Measurements from ENCODE around the gene XPC. TPM values are rescaled to one million over a fixed set of nuclear protein-coding genes. Genes with fewer than 3 reads are reported as not detected.

XPC gene
- polyA plus RNA-seq, 12 donors: 15.9 to 38.1 (median 21.5) TPM; not detected in 1

DNA sequence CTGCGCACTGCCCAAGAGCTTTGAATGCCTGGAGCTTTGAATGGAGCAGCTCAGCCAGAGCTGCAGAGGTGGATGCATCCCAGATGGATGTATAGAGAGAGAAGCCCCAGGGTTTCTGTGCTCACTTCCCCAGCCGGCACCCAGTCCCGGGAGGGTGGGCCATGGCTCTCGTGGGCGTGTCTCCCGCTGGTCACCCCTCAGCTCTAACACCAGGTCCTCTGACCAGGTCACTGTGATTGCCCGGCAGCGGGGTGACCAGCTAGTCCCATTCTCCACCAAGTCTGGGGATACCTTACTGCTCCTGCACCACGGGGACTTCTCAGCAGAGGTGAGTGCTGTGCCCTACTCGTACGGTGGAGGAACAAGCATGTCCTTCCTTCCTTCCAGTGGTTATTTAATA, 42.8 kb downstream of the XPC start:
- no peak for DNase-seq

DNA sequence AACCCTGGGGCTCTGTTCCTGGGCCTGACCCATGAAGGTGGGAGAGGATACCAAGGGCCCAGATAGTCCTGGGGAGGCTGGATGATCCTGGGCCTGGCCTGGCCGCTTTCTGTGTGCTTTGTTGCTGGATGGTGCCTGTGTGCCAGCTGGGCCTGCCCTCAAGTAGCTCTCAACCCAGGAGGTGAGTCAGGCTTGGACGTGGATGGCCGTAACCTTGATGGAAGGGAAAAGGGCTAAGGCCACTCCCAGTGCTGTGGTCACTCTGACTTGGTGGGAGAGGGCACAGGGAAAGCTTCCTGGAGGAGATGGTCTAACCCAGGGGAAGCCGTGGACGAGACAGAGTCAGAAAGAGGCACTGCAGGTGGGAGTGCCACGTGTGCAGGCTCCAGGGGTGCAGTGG, 44.1 kb downstream of the XPC start:
- DNase-seq: no peak

DNA sequence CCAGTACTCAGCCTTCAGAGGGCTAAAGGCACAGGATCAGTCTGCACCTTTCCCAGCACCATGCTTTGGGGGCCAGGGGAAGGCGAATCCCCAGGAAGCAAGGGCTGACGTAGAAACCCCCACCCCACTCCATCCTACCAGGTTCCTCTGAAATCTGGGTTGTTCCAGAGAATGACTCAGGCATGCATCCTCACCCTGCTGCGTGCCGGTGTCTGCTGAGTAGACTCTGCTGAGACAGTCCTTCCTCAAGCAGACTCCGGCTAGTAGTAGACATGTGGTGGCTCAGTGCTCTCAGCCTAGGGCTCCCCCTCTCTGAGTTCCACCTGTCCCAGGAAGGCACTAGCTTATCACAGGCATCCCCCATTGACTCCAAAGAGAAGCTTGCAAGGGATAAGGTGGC, 44.5 kb downstream of the XPC start:
- DNase-seq: no peak

DNA sequence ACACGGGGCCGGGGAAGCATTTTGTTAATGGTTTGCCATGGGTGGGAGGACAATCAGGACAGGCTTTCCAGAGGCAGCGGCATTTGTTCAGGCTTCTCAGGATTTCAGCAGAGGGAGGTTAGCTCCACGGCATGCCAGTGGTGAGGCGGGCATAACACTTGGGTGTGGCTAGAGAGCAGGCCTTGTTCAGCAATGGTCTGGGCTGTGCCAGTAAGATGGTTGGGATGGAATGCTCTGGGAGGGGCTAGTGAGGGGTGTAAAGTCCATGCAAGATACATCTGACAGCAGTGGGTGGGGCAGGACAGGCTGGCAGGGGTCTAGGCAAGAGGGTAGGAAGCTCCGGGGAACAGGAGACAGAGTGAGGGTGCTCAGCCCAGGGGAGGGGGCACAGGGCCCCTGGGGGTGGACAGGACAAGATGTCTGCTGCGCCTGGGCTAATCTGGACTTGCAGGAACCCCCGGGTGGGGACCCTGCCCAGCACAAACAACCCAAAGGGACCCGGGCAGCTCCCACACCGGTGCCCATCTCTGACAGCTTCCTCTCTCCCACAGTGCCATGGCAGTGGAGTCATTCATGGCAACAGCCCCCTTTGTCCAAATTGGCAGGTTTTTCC, 45.1 kb downstream of the XPC start:
- DNase-seq: no peak

DNA sequence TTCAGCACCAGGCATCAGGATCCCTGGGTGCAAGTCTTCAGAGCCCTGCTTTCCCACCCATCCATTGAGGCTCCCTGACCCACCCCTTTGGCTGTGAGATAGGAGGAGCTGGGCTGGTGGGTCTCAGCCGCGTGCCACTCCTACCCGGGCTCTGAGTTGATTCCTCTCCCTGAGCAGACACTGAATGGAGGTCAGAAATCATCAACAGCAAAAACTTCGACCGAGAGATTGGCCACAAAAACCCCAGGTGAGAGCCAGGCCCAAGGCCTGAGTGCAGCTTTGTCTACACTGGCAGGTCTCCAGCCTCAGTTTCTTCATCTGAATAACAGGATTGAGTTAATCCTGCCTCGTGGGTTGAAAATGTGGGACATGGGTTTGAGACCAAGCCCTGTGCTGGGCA, 45.7 kb downstream of the XPC start:
- no peak for DNase-seq

DNA sequence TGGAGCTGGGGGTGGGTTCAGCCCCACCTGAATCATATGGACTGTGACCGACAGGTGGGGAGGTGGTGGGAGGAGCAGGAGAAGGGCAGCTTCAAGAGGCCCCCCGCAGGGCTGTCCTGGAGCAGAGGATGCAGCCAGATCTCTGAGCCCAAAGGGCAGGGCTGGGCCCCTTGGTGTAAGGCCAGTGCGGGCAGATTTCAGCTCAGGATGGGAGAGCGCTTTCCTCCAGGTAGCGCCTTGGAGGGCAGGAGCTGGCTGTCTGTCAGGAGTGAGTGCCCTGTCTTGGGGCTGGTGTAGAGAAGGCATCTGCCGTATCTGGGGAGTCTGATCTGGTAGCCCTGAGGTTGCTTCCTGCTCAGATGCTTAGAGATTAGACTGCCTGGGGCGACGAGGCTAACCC, 46.3 kb downstream of the XPC start:
- DNase-seq: no peak

DNA sequence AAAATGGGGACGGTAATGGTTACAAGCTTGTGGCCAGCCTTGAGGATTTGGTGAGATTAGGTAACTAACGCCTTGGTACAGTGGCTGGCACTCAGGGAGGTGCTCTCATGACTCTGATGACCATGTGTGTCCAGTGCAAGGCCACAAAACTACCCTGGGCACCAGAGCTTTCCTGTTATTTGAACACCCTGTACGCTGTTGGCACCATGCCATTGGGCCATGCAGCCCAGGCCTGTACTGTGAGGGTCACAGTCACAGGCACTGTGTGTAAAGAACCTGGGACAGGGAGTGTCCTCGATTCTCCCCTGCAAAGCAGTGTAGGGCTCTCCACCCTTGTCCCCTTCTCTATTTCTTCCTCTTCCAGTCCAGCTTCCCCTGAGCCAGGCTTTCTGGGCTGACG, 47.3 kb downstream of the XPC start:
- no peak for DNase-seq

DNA sequence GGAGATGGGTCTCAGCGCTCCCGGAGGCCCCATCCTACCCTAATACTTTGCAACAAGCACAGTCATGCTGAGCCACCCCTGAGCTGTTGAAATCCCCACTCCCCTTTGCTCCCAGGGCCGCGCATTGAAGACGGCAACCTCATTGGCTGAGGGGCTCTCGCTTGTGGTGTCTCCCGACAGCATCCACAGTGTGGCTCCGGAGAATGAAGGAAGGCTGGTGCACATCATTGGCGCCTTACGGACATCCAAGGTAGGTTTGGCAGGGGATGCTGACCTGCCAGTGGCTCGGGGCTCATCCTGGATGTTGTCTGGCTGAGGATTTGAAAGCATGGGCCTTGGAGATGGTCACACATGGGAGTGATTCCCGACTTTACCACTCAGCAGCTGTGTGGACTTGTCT, 47.7 kb downstream of the XPC start:
- no peak for DNase-seq

DNA sequence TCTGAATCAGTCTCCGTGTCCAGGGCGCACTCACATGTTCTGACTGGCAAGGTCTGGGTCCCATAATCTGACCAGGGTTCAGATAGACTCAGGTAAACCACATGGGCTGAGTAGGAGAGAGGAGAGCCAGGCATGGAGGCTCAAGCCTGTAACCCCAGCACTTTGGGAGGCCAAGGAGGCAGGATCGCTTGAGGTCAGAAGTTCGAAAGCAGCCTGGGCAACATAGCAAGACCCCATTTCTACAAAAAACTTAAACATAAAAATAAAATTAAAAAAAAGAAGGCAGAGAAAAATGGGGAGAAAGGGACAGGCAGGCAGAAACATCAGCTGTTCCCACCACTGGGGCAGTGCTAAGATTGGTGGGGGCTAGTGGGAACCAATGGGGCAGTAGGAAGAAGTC, 48.2 kb downstream of the XPC start:
- DNase-seq: no peak

DNA sequence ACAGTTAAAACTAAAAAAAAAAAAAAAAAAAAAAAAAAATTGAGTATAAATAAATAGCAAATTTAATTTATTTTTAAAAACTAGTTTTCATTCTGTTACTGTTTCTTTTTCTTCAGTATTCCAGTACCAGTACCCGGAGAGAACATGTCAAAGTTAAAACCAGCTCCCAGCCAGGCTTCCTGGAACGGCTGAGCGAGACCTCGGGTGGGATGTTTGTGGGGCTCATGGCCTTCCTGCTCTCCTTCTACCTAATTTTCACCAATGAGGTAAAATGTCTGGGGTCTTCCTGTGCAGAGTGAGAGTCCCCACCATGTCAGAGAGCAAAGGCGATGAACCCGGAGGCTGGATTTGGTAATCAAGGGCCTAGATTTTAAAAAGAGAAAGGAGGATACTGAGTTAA, 49.1 kb downstream of the XPC start:
- no peak for DNase-seq

DNA sequence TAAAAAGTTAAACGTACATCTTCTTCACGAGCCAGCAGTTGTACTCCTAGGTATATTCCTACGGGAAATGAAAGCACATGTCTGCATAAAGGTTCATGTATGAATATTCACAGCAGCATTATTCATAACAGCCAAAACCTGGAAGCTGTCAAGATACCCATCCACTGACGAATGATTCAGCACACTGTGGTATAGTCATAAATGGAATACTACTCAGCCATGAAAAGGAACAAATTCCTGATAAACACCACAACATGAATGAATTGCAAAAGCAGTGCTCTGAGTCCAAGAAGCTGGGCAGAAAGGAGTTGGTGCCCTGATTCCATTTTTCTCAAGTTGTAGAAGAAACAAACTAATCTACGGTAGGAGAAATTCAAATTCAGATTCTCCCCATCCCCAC, 49.7 kb downstream of the XPC start:
- DNase-seq: no peak

DNA sequence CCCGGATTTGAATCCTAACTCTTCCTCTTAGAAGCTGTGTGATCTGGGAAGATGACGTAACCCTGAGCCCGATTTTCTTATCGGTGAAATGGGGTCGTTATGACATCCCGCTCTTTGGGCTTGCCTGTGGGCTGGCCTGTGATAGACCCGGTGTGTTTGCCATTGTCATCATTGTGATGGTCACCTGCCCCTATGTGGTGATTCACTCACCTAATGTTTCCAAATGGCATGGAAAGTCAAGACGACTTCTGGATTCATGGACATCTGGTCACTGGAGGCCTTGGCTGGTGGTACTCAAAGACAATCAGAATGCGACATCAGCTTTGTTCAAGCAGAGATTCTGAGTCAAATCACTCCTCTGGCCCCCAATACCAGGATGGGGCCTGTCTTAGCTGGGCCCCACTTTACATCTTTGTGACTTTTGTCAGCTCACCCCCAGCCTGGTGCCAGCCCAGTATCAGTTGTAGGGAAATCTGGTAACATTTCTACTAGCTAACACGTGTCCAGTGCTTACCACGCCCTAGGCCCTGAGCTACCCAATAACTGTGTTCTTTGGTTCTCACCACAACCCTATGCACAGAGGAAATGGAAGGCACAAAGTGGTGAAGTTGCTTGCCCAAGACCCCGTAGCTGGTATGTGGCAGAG, 50.8 kb downstream of the XPC start:
- no peak for DNase-seq

DNA sequence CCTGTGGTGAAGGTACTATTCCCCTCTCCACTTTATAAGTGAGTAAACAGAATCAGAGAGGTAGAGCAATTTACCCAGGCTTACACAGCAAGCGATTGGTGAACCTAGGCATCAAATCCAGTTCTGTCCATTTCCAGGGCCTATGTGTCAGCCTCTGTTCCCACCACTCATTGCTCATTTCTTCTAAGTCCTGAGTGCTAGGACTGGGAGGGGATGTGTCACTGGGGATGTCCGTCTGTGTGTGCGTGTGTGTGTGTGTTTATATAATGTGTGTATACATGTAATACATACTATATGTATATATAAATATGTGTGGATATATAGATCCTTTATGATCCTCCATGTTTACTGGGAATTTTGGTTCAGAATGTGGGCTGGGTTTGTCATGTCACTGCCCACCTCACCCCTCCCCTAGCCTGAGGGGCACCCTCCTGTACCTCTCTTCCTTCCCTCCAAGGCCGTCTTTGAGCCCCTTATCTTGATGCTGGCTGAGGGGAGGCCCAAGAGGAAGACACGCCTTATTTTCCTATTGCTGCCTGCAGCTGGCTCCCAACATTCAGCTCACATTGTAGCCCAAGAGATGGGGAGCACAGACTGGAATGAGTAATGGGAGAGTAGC, 51.4 kb downstream of the XPC start:
- no peak for DNase-seq

DNA sequence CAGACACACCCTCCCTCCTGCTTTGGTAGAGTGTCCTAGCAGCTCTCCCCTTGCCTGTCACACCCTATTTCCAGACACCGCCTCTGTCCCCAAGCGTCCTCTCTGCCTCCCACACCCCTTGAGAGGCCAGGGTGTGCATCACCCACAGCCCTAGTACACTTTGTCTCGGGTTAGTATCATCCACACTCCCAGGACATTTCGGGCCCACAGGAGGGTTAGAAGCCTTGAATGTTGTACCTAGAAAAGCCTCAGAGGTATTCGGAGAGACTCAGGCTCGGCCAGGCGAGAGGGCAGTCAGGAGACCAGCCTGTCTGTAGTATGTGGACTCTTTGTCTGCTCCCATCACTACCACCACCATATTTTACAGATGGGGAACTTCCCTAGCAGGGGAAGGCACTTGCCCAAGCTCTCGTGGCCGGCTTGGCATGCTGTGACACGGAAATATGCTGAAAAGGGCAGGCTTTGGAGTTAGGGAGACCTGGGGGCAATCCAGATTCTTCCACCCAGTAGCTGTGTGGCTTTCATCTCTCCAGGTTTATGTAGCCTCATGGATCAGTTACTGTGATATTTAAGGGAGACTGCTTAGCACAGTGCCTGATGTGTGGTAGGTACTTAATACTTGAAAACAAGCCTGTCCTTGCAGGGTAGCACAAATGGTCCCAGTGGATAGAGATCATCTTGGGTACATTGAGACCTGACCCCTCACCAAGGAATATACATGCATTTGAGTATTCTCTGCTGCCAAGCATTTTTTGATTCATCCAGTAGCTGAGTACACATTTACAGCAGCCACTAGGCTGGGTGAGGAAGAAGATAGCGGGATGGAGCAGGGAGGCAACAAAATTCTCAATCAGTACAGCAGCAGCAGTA, 52.1 kb downstream of the XPC start:
- no peak for DNase-seq

DNA sequence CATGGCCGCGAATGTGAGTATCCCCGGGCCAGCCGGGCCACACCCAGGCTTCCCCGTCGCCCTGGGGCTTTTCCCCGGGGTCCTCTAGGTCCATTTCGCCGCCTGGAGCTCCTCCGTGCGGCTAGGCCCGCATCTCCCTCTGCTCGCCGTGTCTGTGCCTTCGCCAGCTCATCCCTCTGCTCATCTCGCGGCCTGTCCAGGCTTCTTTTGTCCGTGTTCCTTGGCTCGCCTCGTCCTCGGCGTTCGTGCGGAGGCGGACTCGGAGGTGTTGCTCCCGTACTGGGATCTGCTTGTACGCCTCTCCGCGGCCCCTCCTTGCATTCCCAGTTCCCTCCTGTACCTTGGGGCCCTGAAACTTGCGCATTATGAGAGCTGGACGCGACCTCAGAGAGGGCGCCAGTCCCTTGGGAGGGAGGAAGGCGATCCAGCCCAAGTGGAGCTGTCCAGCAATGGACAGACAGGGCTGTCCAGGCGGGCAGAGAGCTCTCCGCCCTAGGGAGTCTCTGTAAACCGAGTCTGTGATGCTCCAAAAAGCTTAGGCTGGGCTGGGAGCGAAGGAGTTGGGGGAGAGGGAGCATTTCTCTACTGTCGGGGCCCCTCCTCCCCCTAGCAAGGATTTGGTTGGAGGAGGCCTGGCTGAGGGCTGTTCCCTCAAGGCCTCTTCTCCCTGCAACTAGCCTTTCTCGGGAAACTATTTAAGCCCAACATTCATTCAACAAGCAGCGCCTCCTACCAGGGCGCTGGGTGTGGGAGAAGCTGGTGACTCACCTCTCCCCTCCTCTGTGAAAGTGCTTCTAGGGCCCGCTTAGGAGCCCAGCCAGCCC, 53.0 kb downstream of the XPC start:
- peak; percentile 63 for DNase-seq

DNA sequence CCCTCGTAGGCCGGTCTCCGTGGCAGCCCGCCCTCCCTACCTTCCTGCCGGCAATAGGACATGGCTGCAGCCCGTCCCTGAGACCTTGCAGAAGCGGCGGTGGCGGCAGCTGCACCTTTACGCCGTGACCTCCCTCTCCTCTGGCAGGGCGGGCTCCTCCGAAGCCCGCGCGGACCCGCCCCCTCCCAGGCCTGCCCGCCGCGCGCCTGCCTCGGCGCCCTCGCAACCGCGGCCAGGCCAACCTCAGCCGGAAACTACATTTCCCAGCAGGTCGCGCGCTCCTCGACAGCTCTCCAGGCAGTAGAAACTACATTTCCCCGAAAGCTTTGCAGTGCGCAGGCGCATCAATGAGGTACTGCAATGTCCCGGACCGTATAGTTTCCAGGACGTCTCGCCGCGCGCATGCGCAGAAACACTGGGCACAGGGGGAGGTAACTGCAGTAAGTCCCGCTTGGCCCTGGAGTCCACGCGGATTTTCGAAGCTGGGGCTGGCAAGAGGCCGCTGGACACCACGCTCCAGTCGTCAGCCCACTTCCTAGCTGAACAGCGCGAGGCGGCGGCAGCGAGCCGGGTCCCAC, 53.7 kb downstream of the XPC start, which contains the start of the genes CHCHD4 and TMEM43:
CHCHD4 (minus strand) TSS at position 256 of the 578 bp plus-strand sequence; CDS start at position 62, 194 bp downstream.
TMEM43 (plus strand) TSS at position 438 of the 578 bp plus-strand sequence. CDS start 142 bp downstream, outside the sequence.
- DNase-seq: peak; percentile 100

DNA sequence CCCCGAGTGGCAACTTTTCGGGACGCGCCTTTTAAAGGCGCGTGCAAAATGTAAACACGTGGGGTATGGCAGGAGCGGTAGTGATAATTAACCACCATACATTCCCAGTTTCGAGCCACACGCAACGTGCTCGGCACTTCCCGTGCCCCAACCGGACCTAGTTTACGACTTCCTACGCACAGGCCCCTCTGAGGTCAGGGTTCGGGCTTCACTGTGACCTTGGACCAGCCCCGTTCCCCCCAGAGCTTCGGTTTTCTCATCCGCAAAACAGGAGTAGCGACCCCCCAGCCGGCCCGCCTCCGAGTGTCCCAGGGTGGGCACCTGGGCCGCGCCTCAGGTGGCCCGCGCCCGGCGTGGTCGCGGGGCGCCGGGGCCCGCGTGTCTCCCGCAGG, 54.2 kb downstream of the XPC start:
- peak; percentile 54 for DNase-seq

DNA sequence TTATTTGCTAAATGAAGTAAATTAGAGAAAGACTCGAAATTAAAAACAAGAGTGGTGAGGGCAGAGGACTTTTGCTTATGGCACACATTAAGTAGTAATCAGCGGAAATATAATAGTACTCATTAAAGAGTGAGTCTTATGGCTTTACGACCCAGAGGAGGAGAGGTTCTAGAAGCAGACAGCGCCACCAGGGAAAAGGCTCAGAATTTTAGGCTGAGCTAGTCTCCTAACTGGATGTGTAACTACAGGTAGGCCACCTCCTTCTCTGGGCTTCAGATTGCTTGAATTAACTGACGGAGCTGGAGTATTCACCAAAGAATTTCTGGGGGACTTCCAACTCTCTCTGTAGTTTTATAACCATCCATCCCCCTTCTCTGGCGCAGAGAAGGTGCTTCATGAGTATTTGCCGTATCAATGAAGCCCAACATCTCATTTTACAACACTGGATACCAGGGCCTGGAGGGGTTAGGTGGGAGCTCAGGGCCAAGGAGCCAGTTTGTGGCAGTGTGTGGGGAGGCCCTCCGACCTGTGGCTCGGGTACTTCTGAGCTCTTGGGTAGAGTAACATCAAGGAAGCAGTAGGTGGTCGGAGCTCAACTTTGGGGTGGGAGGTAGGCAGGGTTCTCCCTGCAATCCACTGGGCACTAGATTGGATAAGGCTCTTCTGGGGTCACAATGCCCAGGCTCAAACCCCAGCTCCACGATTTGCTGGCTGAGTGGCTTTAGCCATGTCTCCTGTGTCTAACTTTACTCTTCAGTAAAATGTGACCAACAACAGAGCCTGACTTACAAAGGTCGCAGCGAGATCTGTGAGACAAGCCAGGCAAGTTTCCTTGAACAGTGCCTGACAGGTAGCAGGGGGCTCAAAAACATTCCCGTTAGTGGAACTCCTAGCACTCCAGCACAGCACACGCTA, 54.8 kb downstream of the XPC start:
- no peak for DNase-seq

DNA sequence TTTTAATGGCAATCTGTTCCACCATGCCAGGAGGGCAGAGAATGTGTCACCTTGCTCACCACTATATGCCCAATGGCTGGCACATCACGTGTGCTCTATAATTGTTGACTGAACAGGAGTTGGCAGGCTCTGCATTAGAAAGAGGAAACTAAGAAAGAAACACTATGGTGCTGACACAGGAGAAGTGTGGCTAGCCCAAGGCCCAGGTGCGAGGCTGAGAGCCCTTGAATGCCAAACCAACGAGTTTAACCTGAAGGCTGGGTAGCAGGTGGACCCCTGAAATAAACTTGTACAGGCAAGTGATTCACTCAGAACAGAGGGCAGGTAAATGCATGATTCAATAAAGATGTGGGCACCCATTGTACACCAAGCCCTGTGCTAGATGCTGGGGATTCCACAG, 56.1 kb downstream of the XPC start:
- DNase-seq: no peak

DNA sequence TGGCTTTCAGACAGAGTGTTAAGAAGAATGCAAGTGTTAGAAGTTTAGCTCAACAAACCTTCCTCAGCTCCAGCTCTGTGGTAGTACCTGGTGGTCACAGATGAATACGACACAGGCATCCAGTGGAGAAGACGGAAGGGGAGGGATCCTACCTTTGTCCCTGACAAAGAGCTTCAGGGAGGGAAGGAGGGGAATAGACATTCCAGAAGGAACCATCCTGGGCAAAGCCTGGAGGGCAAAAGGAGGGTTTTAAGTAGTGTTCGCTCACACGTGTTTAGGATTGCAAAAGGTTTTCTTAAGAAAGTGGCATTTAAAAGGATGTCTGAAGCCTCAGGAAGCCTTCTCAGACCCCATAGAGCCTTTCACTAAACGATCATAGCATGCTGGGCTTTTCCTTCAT, 56.5 kb downstream of the XPC start:
- no peak for DNase-seq
